Central memory CD8-positive, alpha-beta T cell (primary cell): ENCODE results near the gene ICE2.
A peak's percentile ranks its signal among the peaks of the same experiment; 100 is the strongest.

Experiments used
- ATAC-seq: fragments of 150-1000 bp; cut with Tn5 transposase; replicated peaks from 2 replicates; pipeline ENCODE4 v1.10.0; 2022; ENCODE audit warnings: mild to moderate bottlenecking, moderate FRiP score, moderate number of reproducible peaks; ENCODE audit not compliant: poor library complexity, severe bottlenecking; ENCODE audit errors: extremely low read depth
- DNase-seq, 2 donors: peaks; one replicate each; pipeline ENCODE4 v3.0.0; 2021; ENCODE audit warnings: low spot score in 2 of 2
- H3K27ac Mint-ChIP-seq: one replicate; pipeline ENCODE4 v1.8.0; 2022; ENCODE audit warnings: low read depth, mild to moderate bottlenecking, moderate library complexity, mixed read lengths
- H3K27me3 Mint-ChIP-seq: one replicate; pipeline ENCODE4 v1.8.0; 2022; ENCODE audit warnings: mixed read lengths
- H3K36me3 Mint-ChIP-seq: one replicate; pipeline ENCODE4 v1.8.0; 2022; ENCODE audit warnings: mild to moderate bottlenecking, moderate library complexity, mixed read lengths; ENCODE audit not compliant: insufficient read depth
- H3K4me1 Mint-ChIP-seq: one replicate; pipeline ENCODE4 v1.8.0; 2022; ENCODE audit warnings: mixed read lengths
- H3K4me3 Mint-ChIP-seq: one replicate; pipeline ENCODE4 v1.8.0; 2022; ENCODE audit warnings: mild to moderate bottlenecking, moderate library complexity, mixed read lengths
- H3K9me3 Mint-ChIP-seq: one replicate; pipeline ENCODE4 v1.8.0; 2022; ENCODE audit warnings: mixed read lengths

The ICE2 gene

GRCh38 chr15:60458721-60459120, 20.2 kb downstream of the ICE2 start:
- no peaks in the 10 kb centered on the region for H3K27me3 Mint-ChIP-seq
- H3K4me3 Mint-ChIP-seq: no peak overlapping the region
- ATAC-seq (no peak), DNase-seq (no peak)
- peaks cover 6% of the 10 kb centered on the region for H3K4me1 Mint-ChIP-seq
- no peaks in the 10 kb centered on the region for H3K9me3 Mint-ChIP-seq
- peaks cover 28% of the 10 kb centered on the region for H3K36me3 Mint-ChIP-seq
- H3K27ac Mint-ChIP-seq: no peak overlapping the region

DNA sequence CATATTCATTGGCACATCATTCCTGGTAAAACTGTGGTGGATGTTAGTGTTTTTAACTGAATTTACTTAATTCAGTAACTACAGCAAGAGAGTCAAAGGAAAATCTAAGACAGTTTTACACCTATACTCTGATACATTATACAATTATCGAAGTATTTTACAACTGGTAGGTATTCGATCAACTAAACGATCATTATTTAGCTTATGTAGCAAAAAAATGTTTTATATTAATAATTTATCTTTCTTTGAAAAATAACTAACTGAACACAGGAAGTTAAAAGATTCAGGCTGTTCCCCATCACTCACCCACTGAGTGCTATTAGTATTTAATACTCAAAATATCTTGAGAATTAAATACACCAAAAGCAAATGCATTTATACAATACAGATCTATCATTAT, 21.0 kb downstream of the ICE2 start:
- H3K27ac Mint-ChIP-seq: no peak overlapping the region
- DNase-seq (no peak), ATAC-seq (no peak)
- H3K36me3 Mint-ChIP-seq: peaks cover 31% of the 10 kb centered on the region
- no peaks in the 10 kb centered on the region for H3K27me3 Mint-ChIP-seq
- H3K4me3 Mint-ChIP-seq: no peak overlapping the region
- H3K9me3 Mint-ChIP-seq: no peaks in the 10 kb centered on the region
- peaks cover 6% of the 10 kb centered on the region for H3K4me1 Mint-ChIP-seq

DNA sequence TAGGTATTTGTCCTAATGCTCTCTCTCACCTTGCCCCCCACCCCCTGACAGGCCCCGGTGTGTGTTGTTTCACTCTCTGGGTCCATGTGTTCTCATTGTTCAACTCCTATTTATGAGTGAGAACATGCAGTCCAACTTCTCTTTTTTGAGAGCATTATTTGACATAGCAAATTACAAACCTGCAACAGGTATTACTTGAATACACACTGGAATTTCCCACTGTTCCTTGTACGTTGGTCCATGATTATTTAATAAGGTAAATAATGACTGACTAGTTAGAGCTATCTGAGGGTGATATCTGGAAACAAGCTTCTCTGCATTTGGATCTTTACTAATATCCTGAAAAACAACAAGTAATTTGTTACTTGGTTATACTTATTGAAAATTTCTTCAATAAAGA, 24.1 kb downstream of the ICE2 start:
- H3K4me1 Mint-ChIP-seq: no peaks in the 10 kb centered on the region
- no peak overlapping the region for H3K27ac Mint-ChIP-seq
- H3K36me3 Mint-ChIP-seq: peaks cover 32% of the 10 kb centered on the region
- DNase-seq: no peak
- no peak for ATAC-seq
- H3K4me3 Mint-ChIP-seq: no peak overlapping the region
- H3K9me3 Mint-ChIP-seq: no peaks in the 10 kb centered on the region
- H3K27me3 Mint-ChIP-seq: no peaks in the 10 kb centered on the region

DNA sequence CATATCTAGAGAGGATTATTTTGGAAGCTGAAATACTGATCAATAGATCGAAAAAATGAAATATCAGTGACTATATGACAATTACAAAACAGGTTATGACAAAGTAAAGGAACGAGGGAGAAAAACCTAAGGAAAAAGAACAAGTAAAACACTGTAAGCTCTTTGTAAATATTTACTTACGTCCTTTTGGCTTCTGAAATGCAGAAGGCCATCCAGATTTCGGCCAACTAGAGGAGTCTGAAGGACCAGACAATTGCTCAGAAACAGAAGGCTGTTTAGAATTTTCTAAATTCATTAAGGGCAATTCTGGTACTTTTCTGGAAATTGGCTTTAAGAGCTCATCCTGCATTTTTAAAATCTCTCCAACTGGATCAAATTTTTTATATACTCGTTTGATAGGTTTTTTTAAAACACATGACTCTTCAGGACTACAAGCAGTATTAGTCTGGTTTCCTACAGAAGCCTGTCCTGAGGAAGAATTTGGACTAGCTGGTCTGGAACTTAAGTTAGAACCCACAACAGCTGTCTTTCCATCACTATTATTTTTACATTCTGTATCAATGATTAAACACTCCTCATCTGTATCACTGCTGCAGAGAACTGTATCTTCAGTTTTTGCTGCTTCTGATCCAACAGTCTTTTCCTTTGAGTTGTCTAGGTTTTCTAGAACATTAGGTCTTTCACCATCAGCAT, 30.1 kb downstream of the ICE2 start:
- no peak for ATAC-seq
- peaks cover 32% of the 10 kb centered on the region for H3K36me3 Mint-ChIP-seq

GRCh38 chr15:60444289-60444912, 34.5 kb downstream of the ICE2 start:
- no peaks in the 10 kb centered on the region for H3K9me3 Mint-ChIP-seq
- H3K27ac Mint-ChIP-seq: no peak overlapping the region
- no peak for DNase-seq
- H3K4me1 Mint-ChIP-seq: peaks cover 6% of the 10 kb centered on the region
- H3K4me3 Mint-ChIP-seq: no peak overlapping the region
- peaks cover 18% of the 10 kb centered on the region for H3K36me3 Mint-ChIP-seq
- ATAC-seq: no peak
- H3K27me3 Mint-ChIP-seq: no peaks in the 10 kb centered on the region

More for the DNA sequence above, 30.1 kb downstream of the ICE2 start:
- Mint-ChIP-seq H3K27ac (no peak overlapping the region), H3K27me3 (no peaks in the 10 kb centered on the region), H3K4me3 (no peak overlapping the region), H3K4me1 (no peaks in the 10 kb centered on the region), H3K9me3 (no peaks in the 10 kb centered on the region)
- DNase-seq: no peak

GRCh38 chr15:60442763-60443162, 36.2 kb downstream of the ICE2 start:
- DNase-seq: no peak
- H3K27ac Mint-ChIP-seq: no peak overlapping the region
- H3K36me3 Mint-ChIP-seq: peaks cover 10% of the 10 kb centered on the region

GRCh38 chr15:60442031-60442650, 36.8 kb downstream of the ICE2 start:
- peaks cover 6% of the 10 kb centered on the region for H3K4me1 Mint-ChIP-seq
- no peaks in the 10 kb centered on the region for H3K27me3 Mint-ChIP-seq

More at GRCh38 chr15:60442763-60443162, 36.2 kb downstream of the ICE2 start:
- ATAC-seq: no peak
- H3K27me3 Mint-ChIP-seq: no peaks in the 10 kb centered on the region
- H3K4me1 Mint-ChIP-seq: peaks cover 6% of the 10 kb centered on the region
- H3K4me3 Mint-ChIP-seq: no peak overlapping the region
- no peaks in the 10 kb centered on the region for H3K9me3 Mint-ChIP-seq

GRCh38 chr15:60441331-60441730, 37.6 kb downstream of the ICE2 start:
- H3K36me3 Mint-ChIP-seq: peaks cover 7% of the 10 kb centered on the region
- ATAC-seq (no peak), DNase-seq (no peak)
- no peaks in the 10 kb centered on the region for H3K27me3 Mint-ChIP-seq
- peaks cover 6% of the 10 kb centered on the region for H3K4me1 Mint-ChIP-seq
- H3K27ac Mint-ChIP-seq: peak overlapping the region; percentile 3
- H3K4me3 Mint-ChIP-seq: no peak overlapping the region
- no peaks in the 10 kb centered on the region for H3K9me3 Mint-ChIP-seq

More at GRCh38 chr15:60442031-60442650, 36.8 kb downstream of the ICE2 start:
- H3K9me3 Mint-ChIP-seq: no peaks in the 10 kb centered on the region
- H3K4me3 Mint-ChIP-seq: no peak overlapping the region
- ATAC-seq (no peak), DNase-seq (no peak)
- H3K36me3 Mint-ChIP-seq: peaks cover 7% of the 10 kb centered on the region
- no peak overlapping the region for H3K27ac Mint-ChIP-seq

GRCh38 chr15:60438646-60439045, 40.3 kb downstream of the ICE2 start:
- no peaks in the 10 kb centered on the region for H3K27me3 Mint-ChIP-seq

DNA sequence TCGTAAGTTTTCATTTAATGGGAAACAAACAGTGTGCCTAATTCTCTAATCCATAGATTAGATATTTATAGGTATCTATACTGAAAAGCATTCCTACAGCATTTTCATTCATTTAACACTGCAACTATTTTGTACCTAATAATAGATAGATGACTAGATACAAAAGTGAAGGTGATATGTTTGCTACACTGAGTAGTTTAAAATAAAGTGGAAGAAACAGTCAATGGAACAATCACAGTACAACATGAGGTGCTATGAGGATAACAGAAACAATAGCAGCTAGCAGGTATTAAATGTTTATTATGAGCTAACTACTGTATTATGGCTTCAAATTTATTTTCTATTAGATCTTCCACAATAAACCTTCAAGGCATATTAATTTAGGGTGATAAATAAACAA, 50.0 kb downstream of the ICE2 start:
- ATAC-seq (no peak), DNase-seq (no peak)
- H3K4me3 Mint-ChIP-seq: no peak overlapping the region
- H3K27ac Mint-ChIP-seq: no peak overlapping the region
- no peaks in the 10 kb centered on the region for H3K9me3 Mint-ChIP-seq
- peaks cover 4% of the 10 kb centered on the region for H3K4me1 Mint-ChIP-seq
- H3K36me3 Mint-ChIP-seq: peaks cover 28% of the 10 kb centered on the region
- H3K27me3 Mint-ChIP-seq: no peaks in the 10 kb centered on the region

More at GRCh38 chr15:60438646-60439045, 40.3 kb downstream of the ICE2 start:
- H3K4me3 Mint-ChIP-seq: no peak overlapping the region
- H3K4me1 Mint-ChIP-seq: peaks cover 6% of the 10 kb centered on the region
- ATAC-seq (no peak), DNase-seq (no peak)
- H3K36me3 Mint-ChIP-seq: peaks cover 21% of the 10 kb centered on the region
- no peaks in the 10 kb centered on the region for H3K9me3 Mint-ChIP-seq
- H3K27ac Mint-ChIP-seq: no peak overlapping the region

- Mint-ChIP-seq H3K4me3 (no peak overlapping the region), H3K27ac (no peak overlapping the region), H3K27me3 (no peaks in the 10 kb centered on the region), H3K9me3 (no peaks in the 10 kb centered on the region), H3K36me3 (peaks cover 27% of the 10 kb centered on the region), H3K4me1 (peaks cover 4% of the 10 kb centered on the region)
- ATAC-seq (no peak), DNase-seq (no peak)
Measured at GRCh38 chr15:60426870-60427508, 52.0 kb downstream of the ICE2 start.

DNA sequence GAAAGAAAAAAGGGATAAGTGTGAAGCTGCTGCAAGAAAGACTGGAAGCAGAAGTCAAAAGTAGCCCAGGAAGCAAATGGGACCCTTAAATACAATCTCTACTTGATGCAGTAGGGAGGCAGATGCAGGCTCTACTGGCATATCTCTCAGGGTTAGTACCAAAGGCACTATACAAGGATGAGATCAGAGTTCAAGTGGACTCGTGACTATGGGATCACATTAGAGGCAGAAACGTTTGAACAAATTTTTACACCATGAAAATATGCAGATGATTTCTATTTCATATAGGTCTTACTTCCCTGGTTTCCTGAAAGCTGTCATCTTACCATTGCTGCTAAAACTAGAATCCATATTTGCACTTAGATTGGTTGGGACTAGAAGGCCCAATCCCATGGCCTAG, 53.5 kb downstream of the ICE2 start:
- Mint-ChIP-seq H3K36me3 (peaks cover 21% of the 10 kb centered on the region), H3K27ac (no peak overlapping the region), H3K4me3 (no peak overlapping the region), H3K4me1 (peaks cover 4% of the 10 kb centered on the region), H3K9me3 (no peaks in the 10 kb centered on the region), H3K27me3 (no peaks in the 10 kb centered on the region)
- ATAC-seq (no peak), DNase-seq (no peak)
